ENCODE data around the gene PSMB1. TPM values are rescaled to one million over a fixed set of nuclear protein-coding genes. Genes with fewer than 3 reads are reported as not detected.

PSMB1 gene
- total RNA-seq, 1 donor: 265 TPM

GRCh38 chr6:170523256-170524171 lies 29.6 kb downstream of the PSMB1 start:
- no peak for TF ChIP-seq CTCF (IDR thresholded peaks at IDR 0.05; ENCODE audit: extremely low read depth, low read depth, low read length)
- Histone ChIP-seq H4K20me1 (ENCODE audit: insufficient read depth, low read length) (no peaks in the 10 kb centered on the region), H3K9me3 (ENCODE audit: low read depth, low read length) (no peaks in the 10 kb centered on the region), H3K4me1 (ENCODE audit: insufficient read depth, low read length) (no peaks in the 10 kb centered on the region), H3K79me2 (ENCODE audit: insufficient read depth, low read length) (no peaks in the 10 kb centered on the region), H3K4me2 (ENCODE audit: insufficient read depth, low read length) (no peak overlapping the region), H3K36me3 (ENCODE audit: insufficient read depth, low read length) (no peaks in the 10 kb centered on the region), H3K4me3 (ENCODE audit: insufficient read depth, low read length) (no peak overlapping the region), H3K27ac (ENCODE audit: low read depth, low read length) (no peak overlapping the region), H2AFZ (ENCODE audit: low read length) (no peak overlapping the region), H3K27me3 (ENCODE audit: insufficient read depth, low read length) (peaks cover 3% of the 10 kb centered on the region)
- DNase-seq (ENCODE audit: insufficient read length, low spot score, missing footprints): no peak

GRCh38 chr6:170522565-170523183 lies 30.4 kb downstream of the PSMB1 start:
- peak; percentile 41 for TF ChIP-seq CTCF (IDR thresholded peaks at IDR 0.05; ENCODE audit: extremely low read depth, low read depth, low read length)
- H4K20me1 ChIP-seq (ENCODE audit: insufficient read depth, low read length): no peaks in the 10 kb centered on the region
- H3K4me3 ChIP-seq (ENCODE audit: insufficient read depth, low read length): no peak overlapping the region
- no peaks in the 10 kb centered on the region for H3K79me2 ChIP-seq (ENCODE audit: insufficient read depth, low read length)
- no peaks in the 10 kb centered on the region for H3K9me3 ChIP-seq (ENCODE audit: low read depth, low read length)
- no peak overlapping the region for H3K27ac ChIP-seq (ENCODE audit: low read depth, low read length)
- no peaks in the 10 kb centered on the region for H3K4me1 ChIP-seq (ENCODE audit: insufficient read depth, low read length)
- no peak for DNase-seq (ENCODE audit: insufficient read length, low spot score, missing footprints)
- H3K4me2 ChIP-seq (ENCODE audit: insufficient read depth, low read length): no peak overlapping the region
- no peak overlapping the region for H2AFZ ChIP-seq (ENCODE audit: low read length)
- H3K27me3 ChIP-seq (ENCODE audit: insufficient read depth, low read length): peaks cover 3% of the 10 kb centered on the region
- no peaks in the 10 kb centered on the region for H3K36me3 ChIP-seq (ENCODE audit: insufficient read depth, low read length)

GRCh38 chr6:170516783-170517616 lies 36.1 kb downstream of the PSMB1 start:
- peak overlapping the region; percentile 50 for H3K4me3 ChIP-seq (ENCODE audit: insufficient read depth, low read length)
- peak overlapping the region; percentile 66 for H3K4me2 ChIP-seq (ENCODE audit: insufficient read depth, low read length)
- H3K9me3 ChIP-seq (ENCODE audit: low read depth, low read length): no peaks in the 10 kb centered on the region

More at GRCh38 chr6:170516783-170517616, 36.1 kb downstream of the PSMB1 start:
- H3K27ac ChIP-seq (ENCODE audit: low read depth, low read length): no peak overlapping the region
- H3K27me3 ChIP-seq (ENCODE audit: insufficient read depth, low read length): peaks cover 3% of the 10 kb centered on the region
- no peaks in the 10 kb centered on the region for H3K4me1 ChIP-seq (ENCODE audit: insufficient read depth, low read length)
- H2AFZ ChIP-seq (ENCODE audit: low read length): peak overlapping the region; percentile 91
- H3K36me3 ChIP-seq (ENCODE audit: insufficient read depth, low read length): no peaks in the 10 kb centered on the region
- DNase-seq (ENCODE audit: insufficient read length, low spot score, missing footprints): peak; percentile 90
- no peaks in the 10 kb centered on the region for H4K20me1 ChIP-seq (ENCODE audit: insufficient read depth, low read length)
- H3K79me2 ChIP-seq (ENCODE audit: insufficient read depth, low read length): no peaks in the 10 kb centered on the region
- peak; percentile 86 for TF ChIP-seq CTCF (IDR thresholded peaks at IDR 0.05; ENCODE audit: extremely low read depth, low read depth, low read length)

All from osteoblast (primary cell).